ENCODE results near the gene ITPKC.

GRCh38 chr19:40733149-40733548 lies 16.2 kb downstream of the ITPKC start:
- TF ChIP-seq, protein P1, sequence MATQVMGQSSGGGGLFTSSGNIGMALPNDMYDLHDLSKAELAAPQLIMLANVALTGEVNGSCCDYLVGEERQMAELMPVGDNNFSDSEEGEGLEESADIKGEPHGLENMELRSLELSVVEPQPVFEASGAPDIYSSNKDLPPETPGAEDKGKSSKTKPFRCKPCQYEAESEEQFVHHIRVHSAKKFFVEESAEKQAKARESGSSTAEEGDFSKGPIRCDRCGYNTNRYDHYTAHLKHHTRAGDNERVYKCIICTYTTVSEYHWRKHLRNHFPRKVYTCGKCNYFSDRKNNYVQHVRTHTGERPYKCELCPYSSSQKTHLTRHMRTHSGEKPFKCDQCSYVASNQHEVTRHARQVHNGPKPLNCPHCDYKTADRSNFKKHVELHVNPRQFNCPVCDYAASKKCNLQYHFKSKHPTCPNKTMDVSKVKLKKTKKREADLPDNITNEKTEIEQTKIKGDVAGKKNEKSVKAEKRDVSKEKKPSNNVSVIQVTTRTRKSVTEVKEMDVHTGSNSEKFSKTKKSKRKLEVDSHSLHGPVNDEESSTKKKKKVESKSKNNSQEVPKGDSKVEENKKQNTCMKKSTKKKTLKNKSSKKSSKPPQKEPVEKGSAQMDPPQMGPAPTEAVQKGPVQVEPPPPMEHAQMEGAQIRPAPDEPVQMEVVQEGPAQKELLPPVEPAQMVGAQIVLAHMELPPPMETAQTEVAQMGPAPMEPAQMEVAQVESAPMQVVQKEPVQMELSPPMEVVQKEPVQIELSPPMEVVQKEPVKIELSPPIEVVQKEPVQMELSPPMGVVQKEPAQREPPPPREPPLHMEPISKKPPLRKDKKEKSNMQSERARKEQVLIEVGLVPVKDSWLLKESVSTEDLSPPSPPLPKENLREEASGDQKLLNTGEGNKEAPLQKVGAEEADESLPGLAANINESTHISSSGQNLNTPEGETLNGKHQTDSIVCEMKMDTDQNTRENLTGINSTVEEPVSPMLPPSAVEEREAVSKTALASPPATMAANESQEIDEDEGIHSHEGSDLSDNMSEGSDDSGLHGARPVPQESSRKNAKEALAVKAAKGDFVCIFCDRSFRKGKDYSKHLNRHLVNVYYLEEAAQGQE (IDR thresholded peaks at IDR 0.05; ENCODE audit: insufficient read depth in 1 of 2, low read depth in 2 of 2, low read length in 2 of 2): no peak
- TF ChIP-seq TAF1 (IDR thresholded peaks at IDR 0.05; ENCODE audit: borderline replicate concordance, insufficient read depth, low read length): no peak
